GM12874 (cell line): ENCODE results near the gene SORBS1.

Experiments
- CTCF ChIP-seq: IDR thresholded peaks from 2 replicates; pipeline ENCODE4 v1.5.1; 2011; ENCODE audit warnings: low read depth, mild to moderate bottlenecking, control low read depth, low read length, moderate library complexity; ENCODE audit not compliant: insufficient read depth

Gene SORBS1

DNA sequence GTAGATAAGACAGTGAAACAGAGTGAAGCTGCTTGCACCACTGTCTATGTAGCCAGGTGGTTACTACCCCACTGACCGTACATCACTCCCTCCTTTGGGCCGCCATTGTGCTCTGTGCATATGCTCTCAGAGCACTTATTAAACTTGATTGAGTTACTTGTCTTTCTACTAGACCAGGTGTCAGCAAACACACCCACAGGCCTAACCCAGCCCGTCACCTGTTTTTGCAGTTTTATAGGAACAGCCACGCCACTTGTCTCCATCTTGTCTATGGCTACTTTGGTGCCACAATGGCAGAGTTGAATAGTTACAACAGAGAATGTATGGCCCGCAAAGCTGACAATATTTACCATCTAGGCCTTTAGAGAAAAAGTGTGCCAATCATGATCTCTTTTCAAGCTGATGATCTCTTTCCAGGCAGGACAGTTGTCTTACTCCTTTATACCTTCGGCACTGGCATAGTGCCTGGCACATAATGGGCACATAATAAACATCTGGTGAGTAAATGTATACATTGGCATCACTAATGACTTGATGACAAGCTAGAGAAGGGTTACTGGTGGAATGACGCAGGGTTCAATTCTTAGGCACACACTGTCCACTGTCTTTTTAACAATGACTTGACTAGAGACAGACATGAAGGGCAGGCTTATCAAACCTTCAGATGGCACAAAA lies 36.7 kb downstream of the SORBS1 start:
- TF ChIP-seq CTCF = no peak

DNA sequence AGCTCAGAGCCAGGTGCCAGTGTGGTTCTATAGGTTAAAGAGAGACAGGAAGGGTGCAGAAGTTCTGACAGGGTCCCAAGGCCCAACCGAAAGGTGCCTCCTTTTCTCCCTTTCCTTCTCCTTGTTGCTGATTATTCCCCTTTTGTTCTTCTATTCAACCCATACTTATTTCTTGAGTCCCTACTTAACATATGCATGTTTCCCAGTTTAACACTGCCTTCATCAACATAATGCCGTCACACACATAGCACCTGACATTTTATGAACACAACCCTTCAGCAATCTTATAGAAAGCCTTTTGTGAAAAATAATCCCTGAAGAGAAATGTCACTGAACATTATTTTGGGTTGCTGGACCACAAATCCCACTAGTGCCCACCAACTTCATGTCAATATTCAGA lies 39.1 kb downstream of the SORBS1 start:
- no peak for TF ChIP-seq CTCF

- no peak for TF ChIP-seq CTCF
Measured at GRCh38 chr10:95520617-95521016, 40.6 kb downstream of the SORBS1 start.

- TF ChIP-seq CTCF = no peak
Measured at GRCh38 chr10:95518455-95519452, 42.4 kb downstream of the SORBS1 start.

- TF ChIP-seq CTCF = no peak
Measured at GRCh38 chr10:95517536-95518454, 43.4 kb downstream of the SORBS1 start.

- no peak for TF ChIP-seq CTCF
Measured at GRCh38 chr10:95516774-95517373, 44.3 kb downstream of the SORBS1 start.
